Measurements from ENCODE around the gene CIZ1. TPM values are rescaled to one million over a fixed set of nuclear protein-coding genes. Genes with fewer than 3 reads are reported as not detected.
A peak's percentile ranks its signal among the peaks of the same experiment; 100 is the strongest.

Gene CIZ1
- total and polyA plus RNA-seq, 9 of the 15 experiments (the other 6 are each of a cell fraction or from before 2014, with no cell fraction given): 6.6 to 329 (median 87.8) TPM

GRCh38 chr9:128203024-128203706 is 11.8 kb upstream of the CIZ1 start, which contains the start of gene DNM1 (continued):
- TF ChIP-seq, protein P1, sequence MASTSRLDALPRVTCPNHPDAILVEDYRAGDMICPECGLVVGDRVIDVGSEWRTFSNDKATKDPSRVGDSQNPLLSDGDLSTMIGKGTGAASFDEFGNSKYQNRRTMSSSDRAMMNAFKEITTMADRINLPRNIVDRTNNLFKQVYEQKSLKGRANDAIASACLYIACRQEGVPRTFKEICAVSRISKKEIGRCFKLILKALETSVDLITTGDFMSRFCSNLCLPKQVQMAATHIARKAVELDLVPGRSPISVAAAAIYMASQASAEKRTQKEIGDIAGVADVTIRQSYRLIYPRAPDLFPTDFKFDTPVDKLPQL (IDR thresholded peaks at IDR 0.05; ENCODE audit: extremely low read depth, insufficient read length): no peak
- no peak for TF ChIP-seq CHCHD3 (CRISPR knock-in tag; IDR thresholded peaks at IDR 0.05)
- TF ChIP-seq POLR3G (IDR thresholded peaks at IDR 0.05; ENCODE audit: extremely low read depth, insufficient read length, insufficient replicate concordance): no peak
- TF ChIP-seq ZNF830 (CRISPR knock-in tag; IDR thresholded peaks at IDR 0.05): no peak
- TF ChIP-seq MAFG (tag; conservative IDR thresholded peaks at IDR 0.05): no peak
- TF ChIP-seq ZNF134 (CRISPR knock-in tag; conservative IDR thresholded peaks at IDR 0.05): no peak
- TF ChIP-seq ATF2 (CRISPR knock-in tag; IDR thresholded peaks at IDR 0.05): no peak
- TF ChIP-seq, protein P2, sequence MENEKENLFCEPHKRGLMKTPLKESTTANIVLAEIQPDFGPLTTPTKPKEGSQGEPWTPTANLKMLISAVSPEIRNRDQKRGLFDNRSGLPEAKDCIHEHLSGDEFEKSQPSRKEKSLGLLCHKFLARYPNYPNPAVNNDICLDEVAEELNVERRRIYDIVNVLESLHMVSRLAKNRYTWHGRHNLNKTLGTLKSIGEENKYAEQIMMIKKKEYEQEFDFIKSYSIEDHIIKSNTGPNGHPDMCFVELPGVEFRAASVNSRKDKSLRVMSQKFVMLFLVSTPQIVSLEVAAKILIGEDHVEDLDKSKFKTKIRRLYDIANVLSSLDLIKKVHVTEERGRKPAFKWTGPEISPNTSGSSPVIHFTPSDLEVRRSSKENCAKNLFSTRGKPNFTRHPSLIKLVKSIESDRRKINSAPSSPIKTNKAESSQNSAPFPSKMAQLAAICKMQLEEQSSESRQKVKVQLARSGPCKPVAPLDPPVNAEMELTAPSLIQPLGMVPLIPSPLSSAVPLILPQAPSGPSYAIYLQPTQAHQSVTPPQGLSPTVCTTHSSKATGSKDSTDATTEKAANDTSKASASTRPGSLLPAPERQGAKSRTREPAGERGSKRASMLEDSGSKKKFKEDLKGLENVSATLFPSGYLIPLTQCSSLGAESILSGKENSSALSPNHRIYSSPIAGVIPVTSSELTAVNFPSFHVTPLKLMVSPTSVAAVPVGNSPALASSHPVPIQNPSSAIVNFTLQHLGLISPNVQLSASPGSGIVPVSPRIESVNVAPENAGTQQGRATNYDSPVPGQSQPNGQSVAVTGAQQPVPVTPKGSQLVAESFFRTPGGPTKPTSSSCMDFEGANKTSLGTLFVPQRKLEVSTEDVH (IDR thresholded peaks at IDR 0.05; ENCODE audit: low read depth, partially characterized antibody): no peak
- TF ChIP-seq, protein P3, sequence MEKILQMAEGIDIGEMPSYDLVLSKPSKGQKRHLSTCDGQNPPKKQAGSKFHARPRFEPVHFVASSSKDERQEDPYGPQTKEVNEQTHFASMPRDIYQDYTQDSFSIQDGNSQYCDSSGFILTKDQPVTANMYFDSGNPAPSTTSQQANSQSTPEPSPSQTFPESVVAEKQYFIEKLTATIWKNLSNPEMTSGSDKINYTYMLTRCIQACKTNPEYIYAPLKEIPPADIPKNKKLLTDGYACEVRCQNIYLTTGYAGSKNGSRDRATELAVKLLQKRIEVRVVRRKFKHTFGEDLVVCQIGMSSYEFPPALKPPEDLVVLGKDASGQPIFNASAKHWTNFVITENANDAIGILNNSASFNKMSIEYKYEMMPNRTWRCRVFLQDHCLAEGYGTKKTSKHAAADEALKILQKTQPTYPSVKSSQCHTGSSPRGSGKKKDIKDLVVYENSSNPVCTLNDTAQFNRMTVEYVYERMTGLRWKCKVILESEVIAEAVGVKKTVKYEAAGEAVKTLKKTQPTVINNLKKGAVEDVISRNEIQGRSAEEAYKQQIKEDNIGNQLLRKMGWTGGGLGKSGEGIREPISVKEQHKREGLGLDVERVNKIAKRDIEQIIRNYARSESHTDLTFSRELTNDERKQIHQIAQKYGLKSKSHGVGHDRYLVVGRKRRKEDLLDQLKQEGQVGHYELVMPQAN (IDR thresholded peaks at IDR 0.05; ENCODE audit: borderline replicate concordance): no peak
- TF ChIP-seq CREB3 (tag; conservative IDR thresholded peaks at IDR 0.05; ENCODE audit: low read depth): no peak
- peak; percentile 93 for TF ChIP-seq ZBTB9 (CRISPR knock-in tag; IDR thresholded peaks at IDR 0.05)
- peak; percentile 62; the same call in 1 of the 2 replicates for TF ChIP-seq ZNF695 (CRISPR knock-in tag; IDR thresholded peaks at IDR 0.05)
- TF ChIP-seq ZNF24 (IDR thresholded peaks at IDR 0.05): peak; percentile 71; the same call in 1 of the 2 replicates
- no peak for TF ChIP-seq RBM14 (IDR thresholded peaks at IDR 0.05; ENCODE audit: borderline replicate concordance, insufficient read depth, low read depth, low read length)
- no peak for TF ChIP-seq SETDB1 (IDR thresholded peaks at IDR 0.05; ENCODE audit: low read length)
- no peak for TF ChIP-seq RBM22 (IDR thresholded peaks at IDR 0.05; ENCODE audit: low read depth, low read length, poor library complexity, severe bottlenecking)
- TF ChIP-seq SRF (CRISPR knock-in tag; IDR thresholded peaks at IDR 0.05): no peak
- no peak for TF ChIP-seq KDM1A (IDR thresholded peaks at IDR 0.05)

Measured in K562 (cell line).